Measurements from ENCODE around the gene METRN. TPM values are rescaled to one million over a fixed set of nuclear protein-coding genes. Genes with fewer than 3 reads are reported as not detected.

METRN gene
- total and polyA plus RNA-seq, 8 donors: 9.3 to 57.3 (median 15.4) TPM

GRCh38 chr16:683396-684070 is 31.4 kb upstream of the METRN start:
- no peak for TF ChIP-seq CTCF (IDR thresholded peaks at IDR 0.05)
- intact Hi-C loops (cut with DNase I): no loop called here
- peak overlapping the region in 1 of 2 donors; percentile 89 for H3K27ac ChIP-seq
- no peaks in the 10 kb centered on the region for H3K9me3 ChIP-seq
- H3K27me3 ChIP-seq: no peaks in the 10 kb centered on the region
- DNase-seq (peak in 1 of 4 donors; percentile 39), ATAC-seq (no peak)
- H3K36me3 ChIP-seq: peaks cover 0 to 53% of the 10 kb centered on the region in 2 donors
- H3K4me3 ChIP-seq: peak overlapping the region; percentile 68 to 79
- peaks cover 30 to 62% of the 10 kb centered on the region in 2 donors for H3K4me1 ChIP-seq

GRCh38 chr16:684071-684794 is 30.7 kb upstream of the METRN start, which contains the start of gene JMJD8:
JMJD8 (minus strand) TSS chr16:684334; CDS start chr16:684319, 15 bp downstream.
- peak within 1 kb of the TSS; percentile 68 to 79 for H3K4me3 ChIP-seq
- H3K27ac ChIP-seq: peak within 1 kb of the TSS; percentile 62 to 89
- TF ChIP-seq CTCF (IDR thresholded peaks at IDR 0.05): no peak
- H3K27me3 ChIP-seq: no peaks in the 10 kb centered on the region
- ATAC-seq (peak; percentile 72), DNase-seq (peak; percentile 91 to 100 (median 97))
- H3K4me1 ChIP-seq: peaks cover 31 to 67% of the 10 kb centered on the region in 2 donors
- intact Hi-C loops (cut with DNase I): no loop called here
- H3K36me3 ChIP-seq: peaks cover 0 to 53% of the 10 kb centered on the region in 2 donors
- H3K9me3 ChIP-seq: no peaks in the 10 kb centered on the region

GRCh38 chr16:684961-685696 is 29.8 kb upstream of the METRN start:
- no peaks in the 10 kb centered on the region for H3K9me3 ChIP-seq
- peak overlapping the region in 1 of 2 donors; percentile 89 for H3K27ac ChIP-seq
- H3K4me1 ChIP-seq: peaks cover 33 to 71% of the 10 kb centered on the region in 2 donors
- H3K27me3 ChIP-seq: no peaks in the 10 kb centered on the region
- intact Hi-C loops (cut with DNase I): no loop called here
- no peak for TF ChIP-seq CTCF (IDR thresholded peaks at IDR 0.05)
- ATAC-seq (no peak), DNase-seq (peak in 1 of 4 donors; percentile 42)
- peak overlapping the region in 1 of 2 donors; percentile 79 for H3K4me3 ChIP-seq
- H3K36me3 ChIP-seq: peaks cover 0 to 53% of the 10 kb centered on the region in 2 donors

- peak in 1 of 2 donors; percentile 43 for TF ChIP-seq CTCF (IDR thresholded peaks at IDR 0.05)
- no peak overlapping the region for H3K4me3 ChIP-seq
- DNase-seq (peak in 1 of 4 donors; percentile 47), ATAC-seq (no peak)
- H3K27me3 ChIP-seq: peaks cover 0 to under 1% of the 10 kb centered on the region in 2 donors
- no peak overlapping the region for H3K27ac ChIP-seq
- no peaks in the 10 kb centered on the region for H3K9me3 ChIP-seq
- H3K36me3 ChIP-seq: peaks cover 0 to 53% of the 10 kb centered on the region in 2 donors
- H3K4me1 ChIP-seq: peaks cover 31 to 67% of the 10 kb centered on the region in 2 donors
- intact Hi-C loops (cut with DNase I): no loop called here
Observed at GRCh38 chr16:685967-686366, 29.0 kb upstream of the METRN start.

All from left lung (tissue), 10 donors.